IMR-90 (cell line): Measurements from ENCODE around the gene DHRS4. TPM values are rescaled to one million over a fixed set of nuclear protein-coding genes. Genes with fewer than 3 reads are reported as not detected.
A peak's percentile ranks its signal among the peaks of the same experiment; 100 is the strongest.
"Not testable (repeated sequence)": the region's sequence is repeated elsewhere in the genome, so short reads cannot be mapped to it uniquely, and the experiment has no call there.

ENCODE experiments used
- ATAC-seq: fragments of 200-7000 bp; cut with Tn5 transposase; 2 replicates; pipeline ENCODE4 v1.9.1; 2020; ENCODE audit warnings: low read depth, mild to moderate bottlenecking, moderate library complexity
- BruUV-seq: library from RNA; stranded (reverse); fragments of 400-500 nt; replicated peaks from 2 replicates; lab custom pipeline; 2021; lab: Mats Ljungman, UMichigan
- CTCF ChIA-PET: fragments of 300-600 bp; formaldehyde crosslinking; extraction: SDS; loops from one replicate; lab custom pipeline; 2021; ENCODE audit warnings: antibody characterized with exemption; lab: Yijun Ruan, JAX
- POLR2A ChIA-PET: fragments of 300-600 bp; sonication (Branson Sonifier 250); formaldehyde crosslinking; loops from one replicate; lab custom pipeline; 2022; ENCODE audit warnings: antibody characterized with exemption; ENCODE audit not compliant: unreplicated experiment; lab: Charles Lee
- DNase-seq: peaks from one replicate; pipeline ENCODE4 v3.0.0; 2013
- H2AFZ ChIP-seq: replicated peaks from 2 replicates; pipeline ENCODE3; 2013; ENCODE audit warnings: low read length, mild to moderate bottlenecking; ENCODE audit not compliant: poor library complexity
- H2AK5ac ChIP-seq: 2 replicates; pipeline ENCODE4 v1.6.1; 2013; ENCODE audit warnings: low read depth, low read length, inconsistent platforms
- H2AK9ac ChIP-seq: replicated peaks from 2 replicates; pipeline ENCODE3; 2013; ENCODE audit warnings: mild to moderate bottlenecking, low read depth, low read length, moderate library complexity; ENCODE audit not compliant: poor library complexity
- H2BK120ac ChIP-seq: 2 replicates; pipeline ENCODE4 v1.6.1; 2013; ENCODE audit warnings: low read depth, low read length, inconsistent platforms
- H2BK15ac ChIP-seq: 3 replicates; pipeline ENCODE4 v1.6.1; 2013; ENCODE audit warnings: low read depth, low read length, inconsistent platforms
- H2BK20ac ChIP-seq: 2 replicates; pipeline ENCODE4 v1.6.1; 2013; ENCODE audit warnings: low read depth, mild to moderate bottlenecking, inconsistent platforms, low read length, moderate library complexity
- H2BK5ac ChIP-seq: 2 replicates; pipeline ENCODE4 v1.6.1; 2013; ENCODE audit warnings: mild to moderate bottlenecking, low read depth, low read length, inconsistent platforms; ENCODE audit not compliant: poor library complexity, severe bottlenecking
- H3K14ac ChIP-seq: replicated peaks from 2 replicates; pipeline ENCODE4 v1.6.1; 2013; ENCODE audit warnings: low read depth, low read length, inconsistent platforms
- H3K18ac ChIP-seq: 2 replicates; pipeline ENCODE4 v1.6.1; 2013; ENCODE audit warnings: low read depth, low read length, control low read depth
- H3K23ac ChIP-seq: 2 replicates; pipeline ENCODE4 v1.6.1; 2013; ENCODE audit warnings: low read depth, low read length, inconsistent platforms
- H3K27ac ChIP-seq: 2 replicates; pipeline ENCODE4 v1.5.1; 2013; ENCODE audit warnings: mild to moderate bottlenecking, control low read depth, low read length; ENCODE audit not compliant: insufficient read depth
- H3K27me3 ChIP-seq: 2 replicates; pipeline ENCODE4 v1.6.1; 2013; ENCODE audit warnings: low read length; ENCODE audit not compliant: control insufficient read depth, insufficient read depth
- H3K36me3 ChIP-seq: 2 replicates; pipeline ENCODE4 v1.6.1; 2013; ENCODE audit warnings: low read length, mixed read lengths; ENCODE audit not compliant: control insufficient read depth, insufficient read depth
- H3K4ac ChIP-seq: 2 replicates; pipeline ENCODE4 v1.6.1; 2013; ENCODE audit warnings: low read depth, low read length, inconsistent platforms
- H3K4me1 ChIP-seq: 2 replicates; pipeline ENCODE4 v1.6.1; 2013; ENCODE audit warnings: low read length, mixed read lengths; ENCODE audit not compliant: control insufficient read depth, insufficient read depth
- H3K4me2 ChIP-seq: 2 replicates; pipeline ENCODE4 v1.6.1; 2013; ENCODE audit warnings: low read depth, mild to moderate bottlenecking, control low read depth, low read length, moderate library complexity
- H3K4me3 ChIP-seq: 2 replicates; pipeline ENCODE4 v1.5.1; 2013; ENCODE audit warnings: low read depth, mild to moderate bottlenecking, control low read depth, low read length, moderate library complexity; ENCODE audit not compliant: insufficient read depth
- H3K56ac ChIP-seq: 2 replicates; pipeline ENCODE4 v1.6.1; 2013; ENCODE audit warnings: low read length, inconsistent platforms; ENCODE audit not compliant: insufficient read depth; ENCODE audit errors: extremely low read depth
- H3K79me1 ChIP-seq, 2 experiments: 2 replicates each; pipeline ENCODE4 v1.6.1; 2013; ENCODE audit warnings: low read length in 2 of 2, inconsistent platforms in 1 of 2, low read depth in 1 of 2
- H3K9ac ChIP-seq: 2 replicates; pipeline ENCODE4 v1.6.1; 2013; ENCODE audit warnings: low read depth, low read length, control low read depth
- H3K9me1 ChIP-seq: 2 replicates; pipeline ENCODE4 v1.6.1; 2013; ENCODE audit warnings: low read length, inconsistent platforms; ENCODE audit not compliant: insufficient read depth
- H3K9me3 ChIP-seq: 2 replicates; pipeline ENCODE4 v1.6.1; 2013; ENCODE audit warnings: low read length; ENCODE audit not compliant: control insufficient read depth, insufficient read depth
- H4K20me1 ChIP-seq: 2 replicates; pipeline ENCODE4 v1.6.1; 2013; ENCODE audit warnings: low read length, inconsistent platforms; ENCODE audit not compliant: insufficient read depth
- H4K5ac ChIP-seq: 2 replicates; pipeline ENCODE4 v1.6.1; 2013; ENCODE audit warnings: mild to moderate bottlenecking, low read depth, low read length, control low read depth
- H4K8ac ChIP-seq, 2 experiments: 2 replicates each; pipeline ENCODE4 v1.6.1; 2013; ENCODE audit warnings: low read depth in 2 of 2, low read length in 2 of 2, control low read depth in 1 of 2, inconsistent platforms in 1 of 2
- H4K91ac ChIP-seq: 2 replicates; pipeline ENCODE4 v1.6.1; 2013; ENCODE audit warnings: low read depth, low read length, inconsistent platforms; ENCODE audit not compliant: insufficient read depth
- CTCF ChIP-seq: conservative IDR thresholded peaks from 2 replicates; pipeline ENCODE4 v1.5.1; 2012; ENCODE audit warnings: mild to moderate bottlenecking, low read depth, low read length, improper control_type of control experiment
- MAZ ChIP-seq: IDR thresholded peaks from 2 replicates; pipeline ENCODE4 v1.6.1; 2012; ENCODE audit warnings: low read depth, mild to moderate bottlenecking, low read length, improper control_type of control experiment, moderate library complexity, borderline replicate concordance
- POLR2A ChIP-seq: IDR thresholded peaks from 2 replicates; pipeline ENCODE4 v1.6.1; 2012; ENCODE audit warnings: mild to moderate bottlenecking, low read depth, low read length
- RAD21 ChIP-seq: IDR thresholded peaks from 2 replicates; pipeline ENCODE4 v1.6.1; 2012; ENCODE audit warnings: low read length, improper control_type of control experiment
- SMC3 ChIP-seq: fragments of 150-350 bp; IDR thresholded peaks from 2 replicates; pipeline ENCODE4 v1.6.1; 2016; ENCODE audit warnings: low read depth, mild to moderate bottlenecking, antibody characterized with exemption, low read length, moderate library complexity
- WGBS, 2 experiments: methylation state at CpG; one replicate each; pipeline versions ENCODE4 v1.1.5 to v1.1.7; 2013; ENCODE audit warnings: missing lambda C conversion rate in 2 of 2; ENCODE audit not compliant: insufficient read length in 1 of 2; ENCODE audit errors: extremely low coverage in 2 of 2; 5-methylcytosine and 5-hydroxymethylcytosine counted together
- dilution Hi-C: fragments of 300-500 bp; cut with HindIII; formaldehyde crosslinking; loops from one replicate; pipeline ENCODE4 v1.14.3; 2018; ENCODE audit warnings: low sequenced_read_pairs; ENCODE audit not compliant: unreplicated experiment
- in situ Hi-C: fragments of 300-500 bp; cut with MboI; formaldehyde crosslinking; loops from 3 replicates; pipeline ENCODE4 v1.14.3; 2019; ENCODE audit warnings: low sequenced_read_pairs, inconsistent platforms, mixed read lengths
- intact Hi-C: fragments of 100-400 bp; cut with micrococcal nuclease; formaldehyde crosslinking; loops from 2 replicates; pipeline ENCODE4 v1.10.0; 2022
- polyA plus RNA-seq, 3 experiments: library from polyadenylated mRNA; depleted of rRNA; stranded (reverse); fragments of >200 nt; gene quantifications; 2 replicates each; pipeline ENCODE4 v1.2.3, GENCODE V29; 2012; ENCODE audit warnings: low replicate concordance in 1 of 3
- total RNA-seq: library from RNA; depleted of rRNA; stranded (reverse); fragments of >200 nt; gene quantifications from 2 replicates; pipeline ENCODE4 v1.2.3, GENCODE V29; 2012

The DHRS4 gene
- total and polyA plus RNA-seq, 2 of the 4 experiments (the other 2 are of a cell fraction) = 43.2 to 51.8 TPM

DNA sequence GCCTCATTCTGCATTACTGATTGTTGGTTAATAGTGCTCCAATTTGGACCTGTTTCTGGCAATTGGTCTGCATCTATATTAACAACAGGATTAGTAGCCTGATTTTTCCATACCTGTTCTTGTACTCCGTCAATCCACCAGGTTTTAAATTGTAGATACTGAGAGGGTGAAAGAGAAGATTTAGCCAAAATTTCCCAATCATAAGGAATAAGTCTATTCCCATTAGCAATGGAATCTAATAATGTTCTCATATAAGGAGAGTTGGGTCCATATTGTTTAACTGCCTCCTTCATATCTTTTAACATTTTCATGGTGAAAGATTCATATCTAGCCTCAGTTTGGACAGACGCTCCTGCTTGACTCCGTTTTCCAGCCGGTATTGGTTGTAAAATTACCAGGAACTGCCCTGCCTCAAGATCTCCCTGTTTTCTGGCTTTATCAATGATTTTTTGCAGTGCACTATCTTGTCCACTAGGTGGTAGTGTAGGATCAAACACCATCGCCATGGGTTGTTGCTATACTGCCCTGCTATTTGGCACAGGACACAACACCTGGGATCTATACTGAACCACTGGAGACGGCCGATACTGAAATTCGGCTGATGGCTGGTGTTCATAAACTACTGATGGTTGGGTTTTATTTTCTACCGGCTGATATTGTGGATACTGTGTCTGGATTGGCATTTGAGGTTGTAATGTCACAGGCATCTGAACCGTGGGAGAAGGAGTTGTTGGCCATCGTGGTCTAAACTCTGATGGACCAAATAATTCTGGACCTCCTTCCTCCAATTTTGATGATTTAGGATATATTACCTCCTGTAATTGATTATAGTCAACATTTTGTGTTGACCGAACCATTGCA is 60.3 kb downstream of the DHRS4 start:
- in situ Hi-C loops (loop anchor here (5.0 kb wide), 1 partner anchor 37 kb away; no protein-coding TSS in a partner anchor), dilution Hi-C loops (no loop called here), intact Hi-C loops (loop anchor here (1.0 to 5.0 kb wide), 6 partner anchors 22 to 228 kb away; partner anchors contain the start of genes CARMIL3 and TINF2)
- Histone ChIP-seq H4K8ac (no peak overlapping the region), H4K20me1 (no peaks in the 10 kb centered on the region), H2AFZ (no peak overlapping the region), H2BK15ac (no peak overlapping the region), H3K27ac (no peak overlapping the region), H2AK5ac (no peak overlapping the region), H3K4me3 (no peak overlapping the region), H3K4me2 (no peak overlapping the region), H3K27me3 (no peaks in the 10 kb centered on the region), H3K9me3 (no peaks in the 10 kb centered on the region), H3K9me1 (no peaks in the 10 kb centered on the region), H3K4me1 (peaks cover 2% of the 10 kb centered on the region; the same call in 1 of the 2 replicates), H3K23ac (no peak overlapping the region), H2BK20ac (no peak overlapping the region), H3K79me1 (no peaks in the 10 kb centered on the region), H3K56ac (no peak overlapping the region), H3K14ac (no peak overlapping the region), H3K18ac (no peak overlapping the region), H4K5ac (no peak overlapping the region), H2AK9ac (no peak overlapping the region), H3K4ac (no peak overlapping the region), H4K91ac (no peak overlapping the region), H2BK120ac (no peak overlapping the region), H2BK5ac (no peak overlapping the region), H3K9ac (no peak overlapping the region), H3K36me3 (no peaks in the 10 kb centered on the region)
- BruUV-seq = no TSS peak
- no CpG with 5 or more reads among the region's 12 CpGs for WGBS, 2 experiments
- POLR2A ChIA-PET = no interaction called here
- DNase-seq (peak; percentile 71), ATAC-seq (peak; percentile 98)
- TF ChIP-seq POLR2A (0 out of 2 replicates have a peak, but pooled peaks have one; percentile 39), MAZ (no peak), RAD21 (peak; percentile 96), SMC3 (peak; percentile 83), CTCF (peak; percentile 96)
- CTCF ChIA-PET = no interaction called here

GRCh38 chr14:24015745-24016144 is 62.2 kb downstream of the DHRS4 start:
- H3K79me1 ChIP-seq, BruUV-seq, dilution Hi-C loops, H3K18ac ChIP-seq, H2BK15ac ChIP-seq, DNase-seq, H2BK20ac ChIP-seq, H3K4me3 ChIP-seq, H4K8ac ChIP-seq, H2BK5ac ChIP-seq, H3K9me1 ChIP-seq, H3K4me2 ChIP-seq, H3K23ac ChIP-seq, H3K4ac ChIP-seq, POLR2A ChIA-PET, H3K14ac ChIP-seq, ATAC-seq, H3K9ac ChIP-seq, H2AK9ac ChIP-seq, H3K27me3 ChIP-seq, H3K4me1 ChIP-seq, H3K9me3 ChIP-seq, H3K56ac ChIP-seq, in situ Hi-C loops, H4K20me1 ChIP-seq, H4K5ac ChIP-seq, H2AK5ac ChIP-seq, H2AFZ ChIP-seq, CTCF ChIA-PET, H3K36me3 ChIP-seq, H2BK120ac ChIP-seq, H4K91ac ChIP-seq, H3K27ac ChIP-seq: not testable (repeated sequence)
- intact Hi-C loops = loop anchor here (2.0 kb wide), 1 partner anchor 43 kb away; no protein-coding TSS in a partner anchor
- WGBS, 2 experiments = no CpG with 5 or more reads among the region's 6 CpGs
